ENCODE data around the gene WNT16. TPM values are rescaled to one million over a fixed set of nuclear protein-coding genes. Genes with fewer than 3 reads are reported as not detected.
A peak's percentile ranks its signal among the peaks of the same experiment; 100 is the strongest.

Gene WNT16
- total RNA-seq, 4 donors from 2014 or later, result not detected

- Histone ChIP-seq H3K36me3 (peaks cover 0 to 14% (median 0%) of the 10 kb centered on the region in 3 donors), H3K4me3 (no peak overlapping the region), H3K9me3 (no peaks in the 10 kb centered on the region), H3K4me1 (peaks cover 0 to 32% (median 11%) of the 10 kb centered on the region in 4 donors), H3K27me3 (no peaks in the 10 kb centered on the region), H3K27ac (no peak overlapping the region)
- TF ChIP-seq POLR2A (IDR thresholded peaks at IDR 0.05) (no peak), CTCF (IDR thresholded peaks at IDR 0.05) (no peak)
- no peak for DNase-seq
Observed at GRCh38 chr7:121382473-121382872, 53.7 kb downstream of the WNT16 start.

- no peak for TF ChIP-seq CTCF (IDR thresholded peaks at IDR 0.05)
- TF ChIP-seq POLR2A (IDR thresholded peaks at IDR 0.05), result no peak
- Histone ChIP-seq H3K36me3 (peaks cover 0 to 6% (median 0%) of the 10 kb centered on the region in 3 donors), H3K27ac (peak overlapping the region in 3 of 4 donors; percentile 23 to 38 (median 36)), H3K4me3 (no peak overlapping the region), H3K4me1 (peaks cover 0 to 32% (median 11%) of the 10 kb centered on the region in 4 donors), H3K9me3 (no peaks in the 10 kb centered on the region), H3K27me3 (no peaks in the 10 kb centered on the region)
- no peak for DNase-seq
Observed at GRCh38 chr7:121383235-121383910, 54.6 kb downstream of the WNT16 start.

GRCh38 chr7:121384265-121384664, 55.5 kb downstream of the WNT16 start:
- H3K4me1 ChIP-seq, result peaks cover 0 to 32% (median 14%) of the 10 kb centered on the region in 4 donors
- DNase-seq, result peak in 1 of 3 donors; percentile 62
- H3K27me3 ChIP-seq, result no peaks in the 10 kb centered on the region

GRCh38 chr7:121385056-121385799, 56.4 kb downstream of the WNT16 start:
- TF ChIP-seq POLR2A (IDR thresholded peaks at IDR 0.05), result no peak
- TF ChIP-seq CTCF (IDR thresholded peaks at IDR 0.05), result no peak
- peak overlapping the region; percentile 22 to 41 (median 33) for H3K27ac ChIP-seq
- no peaks in the 10 kb centered on the region for H3K36me3 ChIP-seq
- no peak for DNase-seq
- peaks cover 0 to 33% (median 16%) of the 10 kb centered on the region in 4 donors for H3K4me1 ChIP-seq
- no peak overlapping the region for H3K4me3 ChIP-seq
- no peaks in the 10 kb centered on the region for H3K9me3 ChIP-seq
- no peaks in the 10 kb centered on the region for H3K27me3 ChIP-seq

More at GRCh38 chr7:121384265-121384664, 55.5 kb downstream of the WNT16 start:
- TF ChIP-seq POLR2A (IDR thresholded peaks at IDR 0.05) (no peak), CTCF (IDR thresholded peaks at IDR 0.05) (no peak)
- no peaks in the 10 kb centered on the region for H3K36me3 ChIP-seq
- H3K27ac ChIP-seq, result peak overlapping the region; percentile 10 to 38 (median 30)
- H3K4me3 ChIP-seq, result no peak overlapping the region
- no peaks in the 10 kb centered on the region for H3K9me3 ChIP-seq

- Histone ChIP-seq H3K9me3 (no peaks in the 10 kb centered on the region), H3K4me3 (no peak overlapping the region), H3K36me3 (no peaks in the 10 kb centered on the region), H3K27me3 (no peaks in the 10 kb centered on the region), H3K4me1 (peaks cover 0 to 33% (median 16%) of the 10 kb centered on the region in 4 donors), H3K27ac (peak overlapping the region; percentile 22 to 41 (median 33))
- TF ChIP-seq POLR2A (IDR thresholded peaks at IDR 0.05), result no peak
- no peak for TF ChIP-seq CTCF (IDR thresholded peaks at IDR 0.05)
- no peak for DNase-seq
Observed at GRCh38 chr7:121385800-121386179, 57.0 kb downstream of the WNT16 start.
